GM12878 (cell line): ENCODE data around the gene IGFBP2. TPM values are rescaled to one million over a fixed set of nuclear protein-coding genes. Genes with fewer than 3 reads are reported as not detected.

Experiments used
- polyA plus RNA-seq, 11 experiments: library from polyadenylated mRNA; depleted of rRNA in 4 of 11; unstranded in 6 of 11; stranded (reverse) in 5 of 11; fragments of >200 nt; fragmentation: Nextera tagmentation in 4 of 11; fragmentation: Illumina TruSeq in 1 of 11; extraction: Ambion mirVana in 4 of 11; extraction: Trizol in 1 of 11; gene quantifications; 1 replicate in 1 of 11; 2 replicates in 10 of 11; pipeline versions ENCODE4 v1.2.1 to v1.2.3, GENCODE V29; 2011 to 2016; ENCODE audit warnings: inconsistent platforms in 2 of 11, missing spikeins in 2 of 11, low read depth in 1 of 11
- total RNA-seq, 4 experiments: library from RNA; depleted of rRNA in 3 of 4; stranded (reverse); fragments of >200 nt in 3 of 4; fragmentation: Illumina TruSeq in 1 of 4; extraction: Trizol in 1 of 4; gene quantifications; 2 replicates each; pipeline versions ENCODE4 v1.2.1 to v1.2.3, GENCODE V29; 2013 to 2021

IGFBP2 gene
- total and polyA plus RNA-seq, 10 of the 15 experiments (the other 5 are each of a cell fraction or from before 2014, with no cell fraction given), result 0.11 to 1.5 (median 0.38) TPM; not detected in 5

Other genes with a start within 250 kb of the IGFBP2 start
- 16.3 and 20.6 TPM in 2 replicates for gene SMARCAL1, start 220.9 kb upstream of the IGFBP2 start, total RNA-seq (2014; rRNA removed)
- 15.5 and 16.1 TPM in 2 replicates for gene SMARCAL1, start 220.9 kb upstream of the IGFBP2 start, total RNA-seq (2014; rRNA removed; fragmentation: Illumina TruSeq; extraction: Trizol)
- gene SMARCAL1, start 220.9 kb upstream of the IGFBP2 start, total RNA-seq (2021), result 22.5 and 24.6 TPM in 2 replicates
- gene SMARCAL1, start 220.9 kb upstream of the IGFBP2 start, polyA plus RNA-seq (2011; rRNA removed), result 24.0 and 31.7 TPM in 2 replicates
- 15.9 and 22.2 TPM in 2 replicates for gene SMARCAL1, start 220.9 kb upstream of the IGFBP2 start, polyA plus RNA-seq (2014; fragmentation: Illumina TruSeq; extraction: Trizol)
- gene SMARCAL1, start 220.9 kb upstream of the IGFBP2 start, polyA plus RNA-seq (2014; fragmentation: Nextera tagmentation; extraction: Ambion mirVana), result 10 to 100 TPM; 10.8 to 11.4 TPM
- 21.3 and 23.3 TPM in 2 replicates for gene SMARCAL1, start 220.9 kb upstream of the IGFBP2 start, polyA plus RNA-seq (2014; rRNA removed)
- 10 to 100 TPM; 31.3 to 32.9 TPM for gene SMARCAL1, start 220.9 kb upstream of the IGFBP2 start, polyA plus RNA-seq (2016; fragmentation: Nextera tagmentation; extraction: Ambion mirVana)
- gene RPL37A, start 134.6 kb upstream of the IGFBP2 start, total RNA-seq (2014; rRNA removed), result 5,309 and 5,362 TPM in 2 replicates
- gene RPL37A, start 134.6 kb upstream of the IGFBP2 start, total RNA-seq (2014; rRNA removed; fragmentation: Illumina TruSeq; extraction: Trizol), result 6,854 and 6,909 TPM in 2 replicates
- 4,280 and 4,544 TPM in 2 replicates for gene RPL37A, start 134.6 kb upstream of the IGFBP2 start, total RNA-seq (2021)
- gene RPL37A, start 134.6 kb upstream of the IGFBP2 start, polyA plus RNA-seq (2011; rRNA removed), result 3,166 and 4,373 TPM in 2 replicates
- 6,507 and 6,854 TPM in 2 replicates for gene RPL37A, start 134.6 kb upstream of the IGFBP2 start, polyA plus RNA-seq (2014; fragmentation: Illumina TruSeq; extraction: Trizol)
- gene RPL37A, start 134.6 kb upstream of the IGFBP2 start, polyA plus RNA-seq (2014; fragmentation: Nextera tagmentation; extraction: Ambion mirVana), result 1,000 to 10,000 TPM; 4,917 to 6,297 TPM
- 5,304 and 6,998 TPM in 2 replicates for gene RPL37A, start 134.6 kb upstream of the IGFBP2 start, polyA plus RNA-seq (2014; rRNA removed)
- 1,000 to 10,000 TPM; 2,847 to 3,044 TPM for gene RPL37A, start 134.6 kb upstream of the IGFBP2 start, polyA plus RNA-seq (2016; fragmentation: Nextera tagmentation; extraction: Ambion mirVana)
- not detected in 2 replicates for gene IGFBP5, start 62.1 kb downstream of the IGFBP2 start, total RNA-seq (2014; rRNA removed)
- gene IGFBP5, start 62.1 kb downstream of the IGFBP2 start, total RNA-seq (2014; rRNA removed; fragmentation: Illumina TruSeq; extraction: Trizol), result not detected in 2 replicates
- 1.8 and 2.8 TPM in 2 replicates for gene IGFBP5, start 62.1 kb downstream of the IGFBP2 start, total RNA-seq (2021)
- not detected in 2 replicates for gene IGFBP5, start 62.1 kb downstream of the IGFBP2 start, polyA plus RNA-seq (2011; rRNA removed)
- gene IGFBP5, start 62.1 kb downstream of the IGFBP2 start, polyA plus RNA-seq (2014; fragmentation: Illumina TruSeq; extraction: Trizol), result not detected in 2 replicates
- not detected for gene IGFBP5, start 62.1 kb downstream of the IGFBP2 start, polyA plus RNA-seq (2014; fragmentation: Nextera tagmentation; extraction: Ambion mirVana)
- not detected in 2 replicates for gene IGFBP5, start 62.1 kb downstream of the IGFBP2 start, polyA plus RNA-seq (2014; rRNA removed)
- gene IGFBP5, start 62.1 kb downstream of the IGFBP2 start, polyA plus RNA-seq (2016; fragmentation: Nextera tagmentation; extraction: Ambion mirVana), result not detected
- gene TNP1, start 226.6 kb downstream of the IGFBP2 start, total RNA-seq (2014; rRNA removed), result not detected in 2 replicates
- gene TNP1, start 226.6 kb downstream of the IGFBP2 start, total RNA-seq (2014; rRNA removed; fragmentation: Illumina TruSeq; extraction: Trizol), result not detected in 2 replicates
- not detected in 2 replicates for gene TNP1, start 226.6 kb downstream of the IGFBP2 start, total RNA-seq (2021)
- gene TNP1, start 226.6 kb downstream of the IGFBP2 start, polyA plus RNA-seq (2011; rRNA removed), result not detected in 2 replicates
- not detected in 2 replicates for gene TNP1, start 226.6 kb downstream of the IGFBP2 start, polyA plus RNA-seq (2014; fragmentation: Illumina TruSeq; extraction: Trizol)
- gene TNP1, start 226.6 kb downstream of the IGFBP2 start, polyA plus RNA-seq (2014; fragmentation: Nextera tagmentation; extraction: Ambion mirVana), result not detected
- gene TNP1, start 226.6 kb downstream of the IGFBP2 start, polyA plus RNA-seq (2014; rRNA removed), result not detected in 2 replicates
- not detected for gene TNP1, start 226.6 kb downstream of the IGFBP2 start, polyA plus RNA-seq (2016; fragmentation: Nextera tagmentation; extraction: Ambion mirVana)